H9 (cell line): ENCODE data around the gene SEMA3C. TPM values are rescaled to one million over a fixed set of nuclear protein-coding genes. Genes with fewer than 3 reads are reported as not detected.

Experiments used
- DNase-seq: peaks from one replicate; pipeline ENCODE4 v3.0.0-alpha.2; 2017
- H2AFZ ChIP-seq: one replicate; pipeline ENCODE4 v1.6.1; 2013; ENCODE audit warnings: mild to moderate bottlenecking, low read length, control low read depth, moderate library complexity
- H2AK5ac ChIP-seq: 2 replicates; pipeline ENCODE4 v1.6.1; 2013; ENCODE audit warnings: low read length, control low read depth, mixed read lengths; ENCODE audit not compliant: insufficient read length
- H2BK120ac ChIP-seq: one replicate; pipeline ENCODE4 v1.6.1; 2013; ENCODE audit warnings: low read depth, mild to moderate bottlenecking, low read length, control low read depth, inconsistent platforms; ENCODE audit not compliant: poor library complexity, severe bottlenecking
- H2BK12ac ChIP-seq: 2 replicates; pipeline ENCODE4 v1.6.1; 2013; ENCODE audit warnings: low read length, control low read depth, mixed read lengths, low read depth; ENCODE audit not compliant: insufficient read length
- H2BK15ac ChIP-seq: 2 replicates; pipeline ENCODE4 v1.6.1; 2013; ENCODE audit warnings: low read depth, low read length, control low read depth
- H2BK20ac ChIP-seq: one replicate; pipeline ENCODE4 v1.6.1; 2013; ENCODE audit warnings: low read depth, mild to moderate bottlenecking, low read length, control low read depth, inconsistent platforms; ENCODE audit not compliant: poor library complexity, severe bottlenecking
- H2BK5ac ChIP-seq: 2 replicates; pipeline ENCODE4 v1.6.1; 2013; ENCODE audit warnings: low read length, control low read depth, mixed read lengths; ENCODE audit not compliant: insufficient read length
- H3K14ac ChIP-seq: 2 replicates; pipeline ENCODE4 v1.6.1; 2013; ENCODE audit warnings: low read length, control low read depth; ENCODE audit not compliant: insufficient read depth
- H3K18ac ChIP-seq: 2 replicates; pipeline ENCODE4 v1.6.1; 2013; ENCODE audit warnings: low read depth, mild to moderate bottlenecking, mixed read lengths, low read length, control low read depth; ENCODE audit not compliant: insufficient read length
- H3K23ac ChIP-seq: 2 replicates; pipeline ENCODE4 v1.6.1; 2013; ENCODE audit warnings: low read length, control low read depth, mixed read lengths, low read depth; ENCODE audit not compliant: insufficient read length
- H3K23me2 ChIP-seq: 2 replicates; pipeline ENCODE4 v1.6.1; 2013; ENCODE audit warnings: low read depth, mild to moderate bottlenecking, mixed read lengths, low read length, control low read depth; ENCODE audit not compliant: insufficient read length, poor library complexity, severe bottlenecking
- H3K27ac ChIP-seq: 2 replicates; pipeline ENCODE4 v1.5.1; 2013; ENCODE audit warnings: low read length, control low read depth, mixed read lengths, low read depth; ENCODE audit not compliant: insufficient read length
- H3K27me3 ChIP-seq: 2 replicates; pipeline ENCODE4 v1.6.1; 2013; ENCODE audit warnings: low read length, control low read depth, inconsistent platforms; ENCODE audit not compliant: insufficient read depth
- H3K4ac ChIP-seq: 2 replicates; pipeline ENCODE4 v1.6.1; 2013; ENCODE audit warnings: low read depth, mild to moderate bottlenecking, control low read depth, inconsistent platforms, low read length, moderate library complexity
- H3K4me1 ChIP-seq: 2 replicates; pipeline ENCODE4 v1.6.1; 2013; ENCODE audit warnings: low read length, control low read depth, inconsistent platforms; ENCODE audit not compliant: insufficient read depth
- H3K4me2 ChIP-seq: 2 replicates; pipeline ENCODE4 v1.6.1; 2013; ENCODE audit warnings: low read length, control low read depth, mixed read lengths; ENCODE audit not compliant: insufficient read length, insufficient read depth
- H3K56ac ChIP-seq: 2 replicates; pipeline ENCODE4 v1.6.1; 2013; ENCODE audit warnings: low read depth, mild to moderate bottlenecking, mixed read lengths, low read length, control low read depth; ENCODE audit not compliant: insufficient read length
- H3K79me1 ChIP-seq: 2 replicates; pipeline ENCODE4 v1.6.1; 2013; ENCODE audit warnings: low read depth, mild to moderate bottlenecking, moderate library complexity, low read length, control low read depth, inconsistent platforms; ENCODE audit not compliant: insufficient read depth, poor library complexity, severe bottlenecking
- H3K79me2 ChIP-seq: 2 replicates; pipeline ENCODE4 v1.6.1; 2013; ENCODE audit warnings: low read length, control low read depth, inconsistent platforms; ENCODE audit not compliant: insufficient read depth
- H3K9ac ChIP-seq: 2 replicates; pipeline ENCODE4 v1.6.1; 2013; ENCODE audit warnings: low read length, control low read depth, mixed read lengths; ENCODE audit not compliant: insufficient read length; ENCODE audit errors: extremely low read depth
- H3K9me3 ChIP-seq: one replicate; pipeline ENCODE4 v1.6.1; 2013; ENCODE audit warnings: low read depth, low read length, inconsistent platforms; ENCODE audit not compliant: control insufficient read depth
- H3T11ph ChIP-seq: one replicate; pipeline ENCODE4 v1.6.1; 2013; ENCODE audit warnings: mild to moderate bottlenecking, low read length, control low read depth, inconsistent platforms
- H4K20me1 ChIP-seq: one replicate; pipeline ENCODE4 v1.6.1; 2013; ENCODE audit not compliant: control insufficient read depth, insufficient read length, insufficient read depth
- H4K5ac ChIP-seq: 2 replicates; pipeline ENCODE4 v1.6.1; 2013; ENCODE audit warnings: low read depth, mild to moderate bottlenecking, mixed read lengths, low read length, control low read depth; ENCODE audit not compliant: insufficient read length
- H4K8ac ChIP-seq: replicated peaks from 2 replicates; pipeline ENCODE4 v1.6.1; 2013; ENCODE audit warnings: low read length, control low read depth, mixed read lengths, low read depth; ENCODE audit not compliant: insufficient read length
- H4K91ac ChIP-seq: 2 replicates; pipeline ENCODE4 v1.6.1; 2013; ENCODE audit warnings: low read depth, mild to moderate bottlenecking, moderate library complexity, mixed read lengths, low read length, control low read depth; ENCODE audit not compliant: insufficient read length
- H3K27ac Mint-ChIP-seq, 3 experiments: 2 replicates in 2 of 3; 3 replicates in 1 of 3; pipeline ENCODE4 v1.8.0; 2020 to 2021; ENCODE audit warnings: mixed read lengths in 3 of 3, mild to moderate bottlenecking in 1 of 3, moderate library complexity in 1 of 3
- H3K27me3 Mint-ChIP-seq: 2 replicates; pipeline ENCODE4 v1.8.0; 2021; ENCODE audit warnings: low read depth, mild to moderate bottlenecking, moderate library complexity, mixed read lengths
- H3K36me3 Mint-ChIP-seq, 3 experiments: 2 replicates in 2 of 3; 3 replicates in 1 of 3; pipeline ENCODE4 v1.8.0; 2020 to 2021; ENCODE audit warnings: low read depth in 3 of 3, mixed read lengths in 3 of 3; ENCODE audit not compliant: insufficient read depth in 1 of 3
- H3K4me1 Mint-ChIP-seq, 2 experiments: 2 replicates each; pipeline ENCODE4 v1.8.0; 2020; ENCODE audit warnings: mixed read lengths in 2 of 2
- H3K4me3 Mint-ChIP-seq, 2 experiments: 2 replicates in 1 of 2; 3 replicates in 1 of 2; pipeline ENCODE4 v1.8.0; 2020 to 2021; ENCODE audit warnings: mild to moderate bottlenecking in 2 of 2, mixed read lengths in 2 of 2, moderate library complexity in 1 of 2
- H3K9me3 Mint-ChIP-seq, 2 experiments: 2 replicates in 1 of 2; 3 replicates in 1 of 2; pipeline ENCODE4 v1.8.0; 2020; ENCODE audit warnings: mild to moderate bottlenecking in 2 of 2, mixed read lengths in 2 of 2, moderate library complexity in 1 of 2
- CTCF ChIP-seq: fragments of 200-600 bp; sonication (generic); conservative IDR thresholded peaks from 3 replicates; pipeline ENCODE4 v1.8.0; 2021; ENCODE audit warnings: antibody characterized with exemption, mild to moderate bottlenecking
- WGBS: extraction: QIAGEN DNeasy Blood & Tissue Kit; methylation state at CpG from one replicate; pipeline ENCODE4 v1.1.7; 2013; ENCODE audit warnings: missing lambda C conversion rate, low lambda C conversion rate, mixed read lengths; ENCODE audit not compliant: insufficient read length; ENCODE audit errors: extremely low coverage; 5-methylcytosine and 5-hydroxymethylcytosine counted together
- total RNA-seq: library from RNA; stranded (reverse); gene quantifications from 2 replicates; pipeline ENCODE4 v1.2.1, GENCODE V29; 2021

The SEMA3C gene
- total RNA-seq, 1 experiment from 2014 or later = 1.6 TPM

GRCh38 chr7:80908360-80908797 is 10.5 kb downstream of the SEMA3C start:
- Histone ChIP-seq H3K23me2 (no peaks in the 10 kb centered on the region), H3K79me1 (no peaks in the 10 kb centered on the region), H3K4ac (no peak overlapping the region), H3K79me2 (no peaks in the 10 kb centered on the region), H4K20me1 (no peaks in the 10 kb centered on the region), H3K14ac (no peak overlapping the region), H3K9ac (no peak overlapping the region), H3K56ac (no peak overlapping the region), H3T11ph (no peak overlapping the region), H2BK20ac (no peak overlapping the region), H4K5ac (no peak overlapping the region), H4K91ac (no peak overlapping the region), H3K18ac (no peak overlapping the region), H2AFZ (no peak overlapping the region), H3K27ac (no peak overlapping the region), H3K4me1 (no peaks in the 10 kb centered on the region), H3K27me3 (no peaks in the 10 kb centered on the region), H2BK120ac (no peak overlapping the region), H3K9me3 (no peaks in the 10 kb centered on the region), H2BK5ac (no peak overlapping the region), H2BK12ac (no peak overlapping the region), H2BK15ac (no peak overlapping the region), H3K23ac (no peak overlapping the region), H4K8ac (no peak overlapping the region), H3K4me2 (no peak overlapping the region), H2AK5ac (no peak overlapping the region)
- no peak for TF ChIP-seq CTCF
- Mint-ChIP-seq H3K36me3 (no peaks in the 10 kb centered on the region), H3K27me3 (no peaks in the 10 kb centered on the region), H3K4me1 (peaks cover 4 to 14% of the 10 kb centered on the region in 2 experiments), H3K27ac (no peak overlapping the region), H3K4me3 (no peak overlapping the region), H3K9me3 (no peaks in the 10 kb centered on the region)
- no CpG with 5 or more reads among the region's 6 CpGs for WGBS
- DNase-seq = no peak
